T-helper 2 cell treated with Interferon-gamma antibody and Interleukin-4, amounts not matched to agents 5 μg/mL and 100 μg/mL, for 36 hours (primary cell): Measurements from ENCODE around the gene ACSF3.
"Not testable (repeated sequence)": the region's sequence is repeated elsewhere in the genome, so short reads cannot be mapped to it uniquely, and the experiment has no call there.

ENCODE experiments used
- DNase-seq: peaks from one replicate; pipeline ENCODE4 v3.0.0; 2021; ENCODE audit warnings: low spot score
- H3K27ac Mint-ChIP-seq: one replicate; pipeline ENCODE4 v1.8.0; 2021; ENCODE audit warnings: mild to moderate bottlenecking, mixed read lengths
- H3K27me3 Mint-ChIP-seq: one replicate; pipeline ENCODE4 v1.8.0; 2021; ENCODE audit warnings: low read depth, mixed read lengths
- H3K36me3 Mint-ChIP-seq: one replicate; pipeline ENCODE4 v1.8.0; 2021; ENCODE audit warnings: low read depth, mixed read lengths
- H3K4me1 Mint-ChIP-seq: one replicate; pipeline ENCODE4 v1.8.0; 2021; ENCODE audit warnings: low read depth, mixed read lengths
- H3K4me3 Mint-ChIP-seq: one replicate; pipeline ENCODE4 v1.8.0; 2022; ENCODE audit warnings: mild to moderate bottlenecking, moderate library complexity, mixed read lengths
- H3K9me3 Mint-ChIP-seq: one replicate; pipeline ENCODE4 v1.8.0; 2021; ENCODE audit warnings: mixed read lengths

The ACSF3 gene

DNA sequence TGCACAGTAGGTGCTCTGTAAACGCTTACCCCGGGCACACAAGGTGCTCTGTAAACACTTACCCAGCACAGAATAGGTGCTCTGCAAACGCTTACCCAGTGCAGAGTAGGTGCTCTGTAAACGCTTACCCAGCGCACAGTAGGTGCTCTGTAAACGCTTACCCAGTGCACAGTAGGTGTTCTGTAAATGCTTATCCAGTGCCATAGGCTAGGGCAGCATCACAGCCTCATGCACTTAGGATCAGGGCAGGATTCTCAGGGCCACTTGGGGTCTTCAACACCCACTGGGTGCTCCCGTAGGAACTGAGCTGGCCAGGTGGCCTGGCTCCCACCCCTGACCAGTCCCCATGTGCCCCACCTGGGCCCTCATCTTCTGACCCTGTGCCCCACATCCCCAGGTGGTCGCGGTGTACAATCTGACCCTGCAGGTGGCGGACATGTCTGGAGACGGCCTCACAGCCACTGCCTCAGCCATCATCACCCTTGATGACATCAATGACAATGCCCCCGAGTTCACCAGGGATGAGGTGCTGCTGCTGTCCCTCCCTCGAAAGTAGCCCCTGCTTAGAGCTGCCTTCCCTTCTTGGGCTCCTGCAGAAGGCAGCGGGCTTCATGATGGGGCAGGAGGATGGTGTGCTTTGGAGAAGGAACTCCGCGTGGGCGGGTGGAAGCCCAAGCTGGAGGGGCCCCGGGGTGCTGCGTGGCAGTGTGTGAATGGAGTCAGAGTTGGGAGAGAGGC, 93.5 kb downstream of the ACSF3 start:
- peak overlapping the region; percentile 74 for H3K27ac Mint-ChIP-seq
- H3K4me1 Mint-ChIP-seq: no peaks in the 10 kb centered on the region
- no peak overlapping the region for H3K4me3 Mint-ChIP-seq
- no peaks in the 10 kb centered on the region for H3K9me3 Mint-ChIP-seq
- H3K27me3 Mint-ChIP-seq: no peaks in the 10 kb centered on the region
- DNase-seq: peak; percentile 27
- no peaks in the 10 kb centered on the region for H3K36me3 Mint-ChIP-seq

DNA sequence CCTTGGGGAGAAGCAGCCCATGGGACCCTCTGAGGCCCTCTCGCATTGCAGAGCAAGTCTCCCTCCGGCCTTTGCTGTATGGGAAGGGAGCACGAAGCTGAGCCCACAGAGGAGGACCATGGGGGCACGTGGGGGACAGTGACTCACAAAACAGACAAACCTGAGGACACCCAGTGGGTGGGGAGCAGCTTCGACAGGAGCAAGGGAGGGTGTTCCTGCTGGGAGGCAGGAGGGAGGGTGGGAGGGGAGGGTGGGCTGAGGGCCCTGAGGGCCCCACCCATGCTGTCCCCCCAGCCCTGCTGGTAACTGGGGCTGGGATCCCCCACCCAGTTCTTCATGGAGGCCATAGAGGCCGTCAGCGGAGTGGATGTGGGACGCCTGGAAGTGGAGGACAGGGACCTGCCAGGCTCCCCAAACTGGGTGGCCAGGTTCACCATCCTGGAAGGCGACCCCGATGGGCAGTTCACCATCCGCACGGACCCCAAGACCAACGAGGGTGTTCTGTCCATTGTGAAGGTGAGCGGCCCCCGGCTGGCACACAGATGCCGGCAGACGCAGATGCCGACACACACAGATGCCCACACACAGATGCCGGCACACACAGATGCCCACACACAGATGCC, 94.2 kb downstream of the ACSF3 start:
- DNase-seq: no peak
- Mint-ChIP-seq H3K27me3 (no peaks in the 10 kb centered on the region), H3K36me3 (no peaks in the 10 kb centered on the region), H3K27ac (peak overlapping the region; percentile 74), H3K4me1 (no peaks in the 10 kb centered on the region), H3K4me3 (no peak overlapping the region), H3K9me3 (no peaks in the 10 kb centered on the region)

DNA sequence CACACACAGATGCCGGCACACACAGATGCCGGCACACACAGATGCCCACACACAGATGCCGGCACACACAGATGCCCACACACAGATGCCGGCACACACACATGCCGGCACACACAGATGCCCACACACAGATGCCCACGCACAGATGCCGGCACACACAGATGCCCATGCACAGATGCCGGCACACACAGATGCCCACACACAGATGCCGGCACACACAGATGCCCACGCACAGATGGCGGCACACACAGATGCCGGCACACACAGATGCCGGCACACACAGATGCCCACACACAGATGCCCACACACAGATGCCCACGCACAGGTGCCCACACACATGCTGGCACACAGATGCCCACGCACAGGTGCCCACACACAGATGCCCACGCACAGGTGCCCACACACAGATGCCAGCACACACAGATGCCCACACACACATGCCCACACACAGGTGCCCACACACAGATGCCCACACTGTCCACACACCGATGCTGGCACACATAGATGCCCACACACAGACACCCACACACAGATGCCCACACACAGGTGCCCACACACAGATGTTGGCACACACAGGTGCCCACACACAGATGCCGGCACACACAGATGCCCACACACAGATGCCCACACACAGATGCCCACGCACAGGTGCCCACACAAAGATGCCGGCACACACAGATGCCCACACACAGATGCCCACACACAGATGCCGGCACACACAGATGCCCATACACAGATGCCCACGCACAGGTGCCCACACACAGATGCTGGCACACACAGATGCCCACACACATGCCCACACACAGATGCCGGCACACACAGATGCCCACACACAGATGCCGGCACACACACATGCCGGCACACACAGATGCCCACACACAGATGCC, 95.1 kb downstream of the ACSF3 start:
- not testable (repeated sequence) for H3K27me3 Mint-ChIP-seq, DNase-seq, H3K4me1 Mint-ChIP-seq, H3K9me3 Mint-ChIP-seq, H3K4me3 Mint-ChIP-seq, H3K36me3 Mint-ChIP-seq, H3K27ac Mint-ChIP-seq

DNA sequence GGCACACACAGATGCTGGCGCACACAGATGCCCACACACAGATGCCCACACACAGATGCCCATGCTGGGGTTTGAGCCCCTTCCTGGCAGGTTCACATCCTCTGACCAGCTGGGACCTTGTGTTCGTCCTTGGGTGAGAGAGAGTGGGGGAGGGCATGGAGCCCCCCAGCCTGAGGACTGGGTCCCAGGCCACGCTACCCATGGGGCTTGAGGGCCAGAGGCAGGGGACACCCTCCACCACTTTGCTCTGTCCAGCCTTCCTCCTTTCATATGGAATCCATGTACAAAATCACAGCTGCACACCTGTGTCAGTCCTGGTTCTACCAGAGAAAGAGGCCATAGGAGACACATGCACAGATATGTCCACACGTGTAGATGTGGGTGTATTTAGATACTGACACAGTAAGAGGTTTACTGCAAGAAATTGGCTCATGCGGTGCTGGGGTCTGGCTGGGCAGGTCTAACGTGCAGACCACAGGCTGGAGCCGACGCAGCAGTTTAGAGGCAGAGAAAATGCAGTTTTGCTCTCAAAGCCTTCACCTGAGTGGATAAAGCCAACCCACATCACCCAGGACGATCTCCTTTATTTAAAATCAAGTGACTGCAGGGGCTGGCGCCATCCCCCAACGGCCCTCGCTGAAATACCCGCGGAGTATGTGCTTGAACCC, 95.8 kb downstream of the ACSF3 start:
- Mint-ChIP-seq H3K4me3 (no peak overlapping the region), H3K27ac (no peak overlapping the region), H3K4me1 (no peaks in the 10 kb centered on the region), H3K36me3 (no peaks in the 10 kb centered on the region), H3K9me3 (no peaks in the 10 kb centered on the region), H3K27me3 (no peaks in the 10 kb centered on the region)
- DNase-seq: no peak

DNA sequence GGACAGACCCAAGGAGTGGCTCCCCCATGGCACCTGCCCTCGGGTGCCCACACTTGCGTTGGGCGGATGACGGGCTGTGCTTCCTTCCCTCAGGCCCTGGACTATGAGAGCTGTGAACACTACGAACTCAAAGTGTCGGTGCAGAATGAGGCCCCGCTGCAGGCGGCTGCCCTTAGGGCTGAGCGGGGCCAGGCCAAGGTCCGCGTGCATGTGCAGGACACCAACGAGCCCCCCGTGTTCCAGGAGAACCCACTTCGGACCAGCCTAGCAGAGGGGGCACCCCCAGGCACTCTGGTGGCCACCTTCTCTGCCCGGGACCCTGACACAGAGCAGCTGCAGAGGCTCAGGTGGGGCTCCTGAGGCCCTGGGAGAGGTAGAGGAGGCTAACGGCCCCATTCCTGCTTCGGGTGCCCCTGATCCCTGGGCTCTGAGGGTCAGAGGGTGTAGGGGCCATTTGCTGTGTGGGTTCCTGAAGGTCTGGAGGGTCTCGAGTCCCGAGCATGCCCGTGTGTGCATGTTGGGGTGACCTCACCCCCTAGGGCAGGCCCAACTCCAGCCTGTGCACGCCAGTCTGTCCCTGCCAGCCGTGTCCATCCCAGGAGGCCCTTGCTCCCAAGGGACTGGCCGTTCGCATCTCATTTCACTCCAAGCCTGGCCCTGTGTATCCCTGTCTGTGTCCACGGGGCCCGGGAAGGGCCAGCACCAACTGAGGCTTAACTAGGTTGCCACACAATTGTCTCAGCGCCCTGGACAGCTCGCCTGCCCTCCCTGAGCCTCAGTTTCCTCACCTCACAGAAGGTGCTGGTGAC, 96.7 kb downstream of the ACSF3 start:
- no peaks in the 10 kb centered on the region for H3K4me1 Mint-ChIP-seq
- DNase-seq: no peak
- no peaks in the 10 kb centered on the region for H3K9me3 Mint-ChIP-seq
- H3K27ac Mint-ChIP-seq: no peak overlapping the region
- no peaks in the 10 kb centered on the region for H3K27me3 Mint-ChIP-seq
- no peak overlapping the region for H3K4me3 Mint-ChIP-seq
- no peaks in the 10 kb centered on the region for H3K36me3 Mint-ChIP-seq

DNA sequence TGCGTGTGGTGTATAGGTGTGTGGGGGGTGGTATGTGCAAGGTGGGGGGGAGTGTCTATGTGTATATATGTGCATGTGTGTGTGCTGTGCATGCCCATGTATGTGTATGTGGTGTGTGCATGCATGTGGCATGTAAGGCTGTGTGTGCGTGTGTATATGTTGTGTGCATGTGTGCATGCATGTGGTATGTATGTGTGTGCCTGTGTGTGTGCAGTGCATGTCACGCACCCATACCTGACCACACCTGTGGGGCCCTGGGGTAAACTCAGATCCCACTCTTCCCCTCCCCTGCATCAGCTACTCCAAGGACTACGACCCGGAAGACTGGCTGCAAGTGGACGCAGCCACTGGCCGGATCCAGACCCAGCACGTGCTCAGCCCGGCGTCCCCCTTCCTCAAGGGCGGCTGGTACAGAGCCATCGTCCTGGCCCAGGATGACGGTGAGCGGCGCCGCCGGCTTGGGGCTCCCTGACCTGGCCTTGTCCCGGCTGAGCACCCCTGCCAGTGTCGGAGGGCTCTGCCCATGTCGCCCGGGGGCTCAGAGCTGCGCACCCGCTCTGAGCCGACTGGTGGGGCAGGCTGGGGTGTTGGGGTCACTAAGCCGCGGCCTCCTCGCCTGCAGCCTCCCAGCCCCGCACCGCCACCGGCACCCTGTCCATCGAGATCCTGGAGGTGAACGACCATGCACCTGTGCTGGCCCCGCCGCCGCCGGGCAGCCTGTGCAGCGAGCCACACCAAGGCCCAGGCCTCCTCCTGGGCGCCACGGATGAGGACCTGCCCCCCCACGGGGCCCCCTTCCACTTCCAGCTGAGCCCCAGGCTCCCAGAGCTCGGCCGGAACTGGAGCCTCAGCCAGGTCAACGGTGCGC, 97.6 kb downstream of the ACSF3 start:
- Mint-ChIP-seq H3K4me1 (no peaks in the 10 kb centered on the region), H3K27me3 (no peaks in the 10 kb centered on the region), H3K9me3 (no peaks in the 10 kb centered on the region), H3K36me3 (no peaks in the 10 kb centered on the region), H3K27ac (no peak overlapping the region), H3K4me3 (peak overlapping the region; percentile 40)
- no peak for DNase-seq

DNA sequence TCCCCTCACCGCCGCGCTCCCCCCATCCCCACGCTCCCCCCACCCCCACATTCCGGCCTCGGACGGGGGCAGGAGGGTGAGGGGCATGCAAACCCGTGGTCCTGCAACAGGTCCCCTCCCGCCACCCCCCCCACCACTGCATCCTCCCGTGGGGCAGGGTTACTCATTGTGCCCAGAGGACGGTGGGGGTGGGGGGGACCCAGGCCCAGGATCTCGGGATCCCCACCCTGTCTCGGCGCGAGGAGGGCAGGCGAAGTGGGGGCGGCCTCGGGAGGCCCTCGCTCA, 98.2 kb downstream of the ACSF3 start:
- Mint-ChIP-seq H3K4me1 (no peaks in the 10 kb centered on the region), H3K27ac (no peak overlapping the region), H3K27me3 (no peaks in the 10 kb centered on the region), H3K36me3 (no peaks in the 10 kb centered on the region), H3K9me3 (no peaks in the 10 kb centered on the region), H3K4me3 (no peak overlapping the region)
- DNase-seq: no peak

DNA sequence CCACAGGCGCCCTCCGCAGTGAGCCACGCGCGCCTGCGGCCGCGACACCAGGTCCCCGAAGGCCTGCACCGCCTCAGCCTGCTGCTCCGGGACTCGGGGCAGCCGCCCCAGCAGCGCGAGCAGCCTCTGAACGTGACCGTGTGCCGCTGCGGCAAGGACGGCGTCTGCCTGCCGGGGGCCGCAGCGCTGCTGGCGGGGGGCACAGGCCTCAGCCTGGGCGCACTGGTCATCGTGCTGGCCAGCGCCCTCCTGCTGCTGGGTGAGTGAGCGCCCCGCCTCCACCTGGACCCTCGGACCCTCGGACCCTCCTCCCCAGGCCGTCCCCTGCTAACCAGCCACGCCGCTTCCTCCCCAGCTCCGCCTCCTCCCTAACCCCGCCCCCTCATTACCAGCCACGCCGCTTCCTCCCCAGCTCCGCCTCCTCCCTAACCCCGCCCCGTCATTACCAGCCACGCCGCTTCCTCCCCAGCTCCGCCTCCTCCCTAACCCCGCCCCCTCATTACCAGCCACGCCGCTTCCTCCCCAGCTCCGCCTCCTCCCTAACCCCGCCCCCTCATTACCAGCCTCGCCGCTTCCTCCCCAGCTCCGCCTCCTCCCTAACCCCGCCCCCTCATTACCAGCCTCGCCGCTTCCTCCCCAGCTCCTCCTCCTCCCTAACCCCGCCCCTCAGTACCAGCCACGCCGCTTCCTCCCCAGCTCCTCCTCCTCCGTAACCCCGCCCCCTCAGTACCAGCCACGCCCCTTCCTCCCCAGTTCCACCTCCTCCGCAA, 98.7 kb downstream of the ACSF3 start:
- not testable (repeated sequence) for H3K9me3 Mint-ChIP-seq, H3K27ac Mint-ChIP-seq, H3K4me1 Mint-ChIP-seq, H3K27me3 Mint-ChIP-seq, H3K36me3 Mint-ChIP-seq, H3K4me3 Mint-ChIP-seq
- peak; percentile 63 for DNase-seq

DNA sequence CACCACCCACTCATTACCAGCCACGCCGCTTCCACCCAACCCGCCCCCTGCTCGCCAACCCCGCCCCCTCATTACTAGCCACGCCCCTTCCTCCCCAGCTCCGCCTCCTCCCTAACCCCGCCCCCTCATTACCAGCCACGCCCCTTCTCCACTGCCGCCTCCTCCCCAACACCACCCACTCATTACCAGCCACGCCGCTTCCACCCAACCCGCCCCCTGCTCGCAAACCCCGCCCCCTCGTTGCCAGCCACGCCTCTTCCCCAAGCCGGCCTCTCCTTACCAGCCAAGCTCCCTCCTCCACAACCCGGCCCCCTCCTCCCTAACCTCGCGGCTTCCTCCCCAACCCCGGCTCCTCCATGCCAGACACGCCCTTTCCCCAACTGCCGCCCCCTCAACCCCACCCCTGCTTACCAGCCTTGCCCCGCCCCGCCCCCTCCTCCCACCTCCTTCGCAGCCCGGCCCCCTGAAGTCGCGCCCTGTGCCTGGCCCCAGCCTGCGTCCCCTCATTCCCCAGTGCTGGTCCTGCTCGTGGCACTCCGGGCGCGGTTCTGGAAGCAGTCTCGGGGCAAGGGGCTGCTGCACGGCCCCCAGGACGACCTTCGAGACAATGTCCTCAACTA, 99.4 kb downstream of the ACSF3 start:
- Mint-ChIP-seq H3K4me1 (no peaks in the 10 kb centered on the region), H3K27me3 (no peaks in the 10 kb centered on the region), H3K36me3 (no peaks in the 10 kb centered on the region), H3K27ac (no peak overlapping the region), H3K9me3 (no peaks in the 10 kb centered on the region), H3K4me3 (no peak overlapping the region)
- DNase-seq: peak; percentile 51

DNA sequence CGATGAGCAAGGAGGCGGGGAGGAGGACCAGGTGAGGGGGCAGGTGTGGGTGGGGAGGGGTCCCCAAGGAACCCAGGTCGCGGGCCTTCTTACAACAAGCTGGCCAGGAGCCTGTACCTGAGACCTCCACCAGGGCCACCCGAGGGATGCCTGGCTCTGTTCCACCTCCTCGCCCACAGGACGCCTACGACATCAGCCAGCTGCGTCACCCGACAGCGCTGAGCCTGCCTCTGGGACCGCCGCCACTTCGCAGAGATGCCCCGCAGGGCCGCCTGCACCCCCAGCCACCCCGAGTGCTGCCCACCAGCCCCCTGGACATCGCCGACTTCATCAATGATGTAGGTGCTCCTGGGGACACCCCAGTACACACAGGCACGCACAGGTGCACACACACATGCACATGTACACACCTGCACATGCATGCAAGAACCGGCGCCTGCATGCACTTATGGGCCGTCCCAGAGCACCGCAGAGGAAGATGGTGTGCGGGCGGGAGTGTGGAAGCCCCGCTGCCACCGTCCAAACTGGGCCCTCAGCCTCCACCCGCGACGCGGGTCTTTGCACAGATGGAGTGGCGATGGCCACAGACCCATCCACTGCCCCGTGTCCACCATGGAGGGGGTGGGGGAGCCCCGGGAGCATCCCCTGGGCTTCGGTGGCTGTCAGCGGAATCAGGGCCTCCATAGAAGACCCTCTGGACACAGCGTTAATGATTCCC, 100.1 kb downstream of the ACSF3 start:
- no peak for DNase-seq
- H3K9me3 Mint-ChIP-seq: no peaks in the 10 kb centered on the region
- H3K4me3 Mint-ChIP-seq: peak overlapping the region; percentile 21
- no peaks in the 10 kb centered on the region for H3K36me3 Mint-ChIP-seq
- no peak overlapping the region for H3K27ac Mint-ChIP-seq
- H3K4me1 Mint-ChIP-seq: no peaks in the 10 kb centered on the region
- no peaks in the 10 kb centered on the region for H3K27me3 Mint-ChIP-seq

DNA sequence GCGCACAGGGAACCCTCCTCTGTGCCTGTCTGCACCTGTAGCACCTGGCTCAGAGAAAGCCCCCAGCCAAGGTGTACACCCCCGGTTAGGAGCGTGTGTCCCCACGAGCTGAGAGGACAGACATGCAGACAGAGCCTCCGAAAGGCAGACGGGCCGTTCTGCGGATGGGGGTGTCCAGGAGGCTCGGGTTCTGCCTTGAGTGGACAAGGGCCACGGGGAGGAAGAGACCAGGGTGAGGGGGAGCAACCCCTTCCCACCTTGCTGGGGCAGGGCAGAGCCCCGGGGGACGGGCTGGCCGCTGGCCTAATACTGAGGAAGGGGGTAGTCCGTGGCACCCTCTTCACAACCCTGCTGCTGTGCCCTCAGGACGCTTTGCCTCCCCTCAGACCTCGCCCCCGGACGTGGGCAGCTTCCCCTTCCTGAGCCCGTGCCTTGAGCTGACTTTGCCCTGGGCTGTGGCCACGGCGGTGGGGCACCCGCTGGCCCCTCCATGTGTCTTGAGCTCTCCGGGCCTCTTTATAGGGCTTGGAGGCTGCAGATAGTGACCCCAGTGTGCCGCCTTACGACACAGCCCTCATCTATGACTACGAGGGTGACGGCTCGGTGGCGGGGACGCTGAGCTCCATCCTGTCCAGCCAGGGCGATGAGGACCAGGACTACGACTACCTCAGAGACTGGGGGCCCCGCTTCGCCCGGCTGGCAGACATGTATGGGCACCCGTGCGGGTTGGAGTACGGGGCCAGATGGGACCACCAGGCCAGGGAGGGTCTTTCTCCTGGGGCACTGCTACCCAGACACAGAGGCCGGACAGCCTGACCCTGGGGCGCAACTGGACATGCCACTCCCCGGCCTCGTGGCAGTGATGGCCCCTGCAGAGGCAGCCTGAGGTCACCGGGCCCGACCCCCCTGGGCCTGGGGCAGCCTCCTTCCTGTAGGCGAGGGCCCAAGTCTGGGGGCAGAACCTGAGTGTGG, 101.0 kb downstream of the ACSF3 start:
- Mint-ChIP-seq H3K4me1 (no peaks in the 10 kb centered on the region), H3K27me3 (no peaks in the 10 kb centered on the region), H3K36me3 (no peaks in the 10 kb centered on the region), H3K4me3 (no peak overlapping the region), H3K27ac (no peak overlapping the region), H3K9me3 (no peaks in the 10 kb centered on the region)
- no peak for DNase-seq
